ENCODE measurements around the gene GLI3.

DNA sequence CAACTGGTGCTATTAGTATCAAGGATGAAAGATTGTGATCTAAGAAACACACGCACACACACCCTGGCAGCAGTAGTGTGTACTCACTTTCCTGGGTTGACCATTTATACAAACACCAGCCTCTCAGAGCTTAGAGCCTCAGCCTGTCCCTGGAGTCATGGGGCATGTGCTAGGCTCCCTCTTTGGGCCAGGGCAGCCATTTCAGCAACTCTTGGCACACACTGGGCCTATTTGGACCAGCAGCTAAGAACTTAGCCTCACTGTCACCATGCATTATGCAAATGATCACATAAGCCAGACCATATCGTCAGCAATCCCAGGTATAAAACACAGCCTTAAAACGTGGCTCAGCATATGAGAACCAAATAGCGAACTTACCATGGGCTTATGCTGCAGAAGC, 51.3 kb downstream of the GLI3 start:
- TF ChIP-seq, protein P1, sequence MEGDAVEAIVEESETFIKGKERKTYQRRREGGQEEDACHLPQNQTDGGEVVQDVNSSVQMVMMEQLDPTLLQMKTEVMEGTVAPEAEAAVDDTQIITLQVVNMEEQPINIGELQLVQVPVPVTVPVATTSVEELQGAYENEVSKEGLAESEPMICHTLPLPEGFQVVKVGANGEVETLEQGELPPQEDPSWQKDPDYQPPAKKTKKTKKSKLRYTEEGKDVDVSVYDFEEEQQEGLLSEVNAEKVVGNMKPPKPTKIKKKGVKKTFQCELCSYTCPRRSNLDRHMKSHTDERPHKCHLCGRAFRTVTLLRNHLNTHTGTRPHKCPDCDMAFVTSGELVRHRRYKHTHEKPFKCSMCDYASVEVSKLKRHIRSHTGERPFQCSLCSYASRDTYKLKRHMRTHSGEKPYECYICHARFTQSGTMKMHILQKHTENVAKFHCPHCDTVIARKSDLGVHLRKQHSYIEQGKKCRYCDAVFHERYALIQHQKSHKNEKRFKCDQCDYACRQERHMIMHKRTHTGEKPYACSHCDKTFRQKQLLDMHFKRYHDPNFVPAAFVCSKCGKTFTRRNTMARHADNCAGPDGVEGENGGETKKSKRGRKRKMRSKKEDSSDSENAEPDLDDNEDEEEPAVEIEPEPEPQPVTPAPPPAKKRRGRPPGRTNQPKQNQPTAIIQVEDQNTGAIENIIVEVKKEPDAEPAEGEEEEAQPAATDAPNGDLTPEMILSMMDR (IDR thresholded peaks at IDR 0.05), result no peak
- no peak for TF ChIP-seq POLR2AphosphoS5 (IDR thresholded peaks at IDR 0.05)
- TF ChIP-seq POLR2A (IDR thresholded peaks at IDR 0.05), result no peak

Measured in stomach (tissue), 4 donors.